B cell (primary cell): Measurements from ENCODE around the gene SALL4. TPM values are rescaled to one million over a fixed set of nuclear protein-coding genes. Genes with fewer than 3 reads are reported as not detected.
"Not testable (repeated sequence)": the region's sequence is repeated elsewhere in the genome, so short reads cannot be mapped to it uniquely, and the experiment has no call there.

Experiments
- ATAC-seq: fragments of 200-7000 bp; cut with Tn5 transposase; one replicate; pipeline ENCODE4 v1.10.0; 2021; ENCODE audit warnings: low read depth, mild to moderate bottlenecking, moderate number of reproducible peaks, moderate library complexity
- CTCF ChIA-PET: fragments of 350-600 bp; sonication (Branson Sonifier 250); formaldehyde crosslinking; loops from one replicate; lab custom pipeline; 2021; ENCODE audit warnings: antibody characterized with exemption, inconsistent platforms; lab: Charles Lee
- POLR2A ChIA-PET: fragments of 350-600 bp; sonication (Branson Sonifier 250); formaldehyde crosslinking; loops from one replicate; lab custom pipeline; 2021; ENCODE audit warnings: antibody characterized with exemption; lab: Charles Lee
- DNase-seq: peaks from one replicate; pipeline ENCODE4 v3.0.0; 2013
- H2AFZ ChIP-seq: 2 replicates; pipeline ENCODE4 v1.6.1; 2012; ENCODE audit warnings: mild to moderate bottlenecking, low read depth, low read length; ENCODE audit not compliant: insufficient read depth, poor library complexity, severe bottlenecking
- H3K27ac ChIP-seq, 2 donors: 1 replicate in 1 of 2; 2 replicates in 1 of 2; pipeline ENCODE4 v1.5.1; 2012 to 2013; ENCODE audit warnings: low read length in 2 of 2, mild to moderate bottlenecking in 2 of 2, moderate library complexity in 1 of 2
- H3K27me3 ChIP-seq, 4 experiments: fragments of 200-600 bp in 1 of 4; sonication (generic) in 1 of 4; replicated peaks in 1 of 4; 1 replicate in 2 of 4; 2 replicates in 2 of 4; pipeline versions ENCODE4 v1.6.1 to v1.7.0; 2013 to 2016; ENCODE audit warnings: low read length in 3 of 4, mild to moderate bottlenecking in 2 of 4, mixed read lengths in 1 of 4, moderate library complexity in 1 of 4; ENCODE audit not compliant: insufficient read depth in 4 of 4, control insufficient read depth in 3 of 4; ENCODE audit errors: control extremely low read depth in 1 of 4
- H3K36me3 ChIP-seq, 2 experiments: replicated peaks in 1 of 2; 1 replicate in 1 of 2; 2 replicates in 1 of 2; pipeline versions ENCODE4 v1.6.1 to v1.7.1; 2013; ENCODE audit warnings: low read length in 1 of 2; ENCODE audit not compliant: insufficient read depth in 2 of 2, control insufficient read depth in 1 of 2; ENCODE audit errors: control extremely low read depth in 1 of 2, extremely low read depth in 1 of 2
- H3K4me1 ChIP-seq, 2 donors: fragments of 200-600 bp in 1 of 2; sonication (generic) in 1 of 2; 1 replicate in 1 of 2; 2 replicates in 1 of 2; pipeline versions ENCODE4 v1.5.1 to v1.6.1; 2013 to 2017; ENCODE audit warnings: low read length in 2 of 2; ENCODE audit not compliant: control insufficient read depth in 2 of 2, insufficient read depth in 2 of 2
- H3K4me2 ChIP-seq: replicated peaks from 2 replicates; pipeline ENCODE3; 2012; ENCODE audit warnings: mild to moderate bottlenecking, low read depth, low read length; ENCODE audit not compliant: poor library complexity, severe bottlenecking
- H3K4me3 ChIP-seq, 5 experiments: fragments of 200-600 bp in 1 of 5; sonication (generic) in 1 of 5; 1 replicate in 3 of 5; 2 replicates in 2 of 5; pipeline versions ENCODE4 v1.5.1 to v1.7.0; 2011 to 2016; ENCODE audit warnings: low read length in 4 of 5, mild to moderate bottlenecking in 4 of 5, low read depth in 2 of 5, control low read depth in 1 of 5, moderate library complexity in 1 of 5; ENCODE audit not compliant: insufficient read depth in 1 of 5; ENCODE audit errors: control extremely low read depth in 1 of 5, extremely low read depth in 1 of 5
- H3K79me2 ChIP-seq: fragments of 200-600 bp; sonication (generic); one replicate; pipeline ENCODE4 v1.6.0; 2016; ENCODE audit warnings: low read length; ENCODE audit not compliant: control insufficient read depth, insufficient read depth
- H3K9ac ChIP-seq: fragments of 200-600 bp; sonication (generic); 2 replicates; pipeline ENCODE4 v1.6.1; 2017; ENCODE audit warnings: mild to moderate bottlenecking, low read length, moderate library complexity
- H3K9me3 ChIP-seq, 3 donors: one replicate each; pipeline versions ENCODE4 v1.6.1 to v1.7.1; 2013; ENCODE audit warnings: low read length in 2 of 3; ENCODE audit not compliant: control insufficient read depth in 2 of 3, insufficient read depth in 1 of 3; ENCODE audit errors: control extremely low read depth in 1 of 3
- H4K20me1 ChIP-seq: 2 replicates; pipeline ENCODE4 v1.6.0; 2012; ENCODE audit warnings: mild to moderate bottlenecking, low read length; ENCODE audit not compliant: insufficient read depth, control insufficient read depth, poor library complexity, severe bottlenecking
- H3K27ac Mint-ChIP-seq: one replicate; pipeline ENCODE4 v1.8.0; 2021; ENCODE audit warnings: mixed read lengths
- H3K27me3 Mint-ChIP-seq: one replicate; pipeline ENCODE4 v1.8.0; 2021; ENCODE audit warnings: mixed read lengths
- H3K4me1 Mint-ChIP-seq: one replicate; pipeline ENCODE4 v1.8.0; 2021; ENCODE audit warnings: mixed read lengths
- H3K4me3 Mint-ChIP-seq: one replicate; pipeline ENCODE4 v1.8.0; 2021; ENCODE audit warnings: mixed read lengths
- H3K9me3 Mint-ChIP-seq: one replicate; pipeline ENCODE4 v1.8.0; 2022; ENCODE audit warnings: mixed read lengths; ENCODE audit not compliant: insufficient read depth
- EZH2 ChIP-seq: IDR thresholded peaks from 2 replicates; pipeline ENCODE4 v1.6.1; 2012; ENCODE audit warnings: borderline replicate concordance, low read depth, mild to moderate bottlenecking, moderate library complexity, low read length; ENCODE audit not compliant: insufficient read depth, poor library complexity, severe bottlenecking
- WGBS: methylation state at CpG from one replicate; pipeline ENCODE4 v1.1.5; 2013; ENCODE audit warnings: missing lambda C conversion rate; ENCODE audit not compliant: insufficient coverage; 5-methylcytosine and 5-hydroxymethylcytosine counted together
- intact Hi-C: fragments of 100-400 bp; cut with micrococcal nuclease; formaldehyde crosslinking; loops from one replicate; pipeline ENCODE4 v1.10.0; 2022
- polyA plus RNA-seq: library from polyadenylated mRNA; depleted of rRNA; stranded (reverse); fragments of >200 nt; gene quantifications from 2 replicates; pipeline ENCODE4 v1.2.3, GENCODE V29; 2012
- total RNA-seq, 2 donors: library from RNA; stranded (reverse); fragments of 120-200 nt in 1 of 2; gene quantifications; 1 replicate in 1 of 2; 2 replicates in 1 of 2; pipeline versions ENCODE4 v1.2.3 to v1.2.4, GENCODE V29; 2013 to 2022
- TF ChIP-seq, protein P1 (sequence below): fragments of 200-600 bp; IDR thresholded peaks from one replicate; pipeline ENCODE4 v1.8.0; 2022; ENCODE audit warnings: antibody characterized with exemption, mild to moderate bottlenecking

SALL4 gene
- total and polyA plus RNA-seq, 2 donors (not counting 1 experiment from before 2014, with no cell fraction given), result 0.21 TPM; not detected in 1

DNA sequence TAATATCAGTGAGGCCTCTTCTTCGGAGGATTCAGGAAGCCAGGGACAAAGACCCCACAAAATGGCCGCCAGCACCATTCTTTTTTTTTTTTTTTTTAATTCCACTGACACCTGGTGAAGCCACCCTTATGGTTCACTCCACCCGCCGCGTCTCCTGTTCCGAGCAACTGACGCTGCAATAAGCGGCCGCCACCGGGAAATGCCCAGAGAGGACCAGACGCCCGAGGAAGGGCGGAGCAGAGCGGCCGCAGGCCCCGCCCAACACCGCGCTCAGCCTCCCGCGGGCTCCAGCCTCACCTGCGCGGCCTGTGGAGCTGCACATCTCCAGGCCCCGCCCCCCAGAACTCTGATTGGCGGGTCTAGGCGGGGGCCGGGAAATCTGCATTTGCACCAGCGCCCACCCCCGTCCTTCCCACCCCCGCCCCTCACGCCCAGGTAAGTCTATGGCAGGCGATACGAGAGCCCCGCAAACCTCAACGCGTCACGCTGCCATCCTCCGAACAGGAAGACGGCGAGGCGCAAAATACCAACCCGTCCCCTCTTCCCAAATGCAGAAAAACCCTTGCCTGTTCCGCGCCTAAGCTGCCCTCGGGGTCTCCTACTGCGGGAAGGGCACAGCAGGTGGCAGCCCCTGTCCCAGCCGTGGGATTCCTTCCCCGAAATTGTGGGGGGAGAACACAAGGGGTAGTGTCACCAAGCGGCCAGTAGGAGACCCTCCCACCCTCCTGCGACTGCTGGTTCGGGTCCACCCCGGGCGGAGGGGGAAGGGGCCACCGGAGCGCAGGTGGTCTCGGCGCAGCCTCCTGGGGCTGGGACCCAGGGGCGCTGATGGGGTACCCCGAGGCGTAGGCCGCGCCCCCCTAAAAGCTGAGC is 35.1 kb downstream of the SALL4 start:
- H3K27ac ChIP-seq, result no peak overlapping the region
- TF ChIP-seq, protein P1, sequence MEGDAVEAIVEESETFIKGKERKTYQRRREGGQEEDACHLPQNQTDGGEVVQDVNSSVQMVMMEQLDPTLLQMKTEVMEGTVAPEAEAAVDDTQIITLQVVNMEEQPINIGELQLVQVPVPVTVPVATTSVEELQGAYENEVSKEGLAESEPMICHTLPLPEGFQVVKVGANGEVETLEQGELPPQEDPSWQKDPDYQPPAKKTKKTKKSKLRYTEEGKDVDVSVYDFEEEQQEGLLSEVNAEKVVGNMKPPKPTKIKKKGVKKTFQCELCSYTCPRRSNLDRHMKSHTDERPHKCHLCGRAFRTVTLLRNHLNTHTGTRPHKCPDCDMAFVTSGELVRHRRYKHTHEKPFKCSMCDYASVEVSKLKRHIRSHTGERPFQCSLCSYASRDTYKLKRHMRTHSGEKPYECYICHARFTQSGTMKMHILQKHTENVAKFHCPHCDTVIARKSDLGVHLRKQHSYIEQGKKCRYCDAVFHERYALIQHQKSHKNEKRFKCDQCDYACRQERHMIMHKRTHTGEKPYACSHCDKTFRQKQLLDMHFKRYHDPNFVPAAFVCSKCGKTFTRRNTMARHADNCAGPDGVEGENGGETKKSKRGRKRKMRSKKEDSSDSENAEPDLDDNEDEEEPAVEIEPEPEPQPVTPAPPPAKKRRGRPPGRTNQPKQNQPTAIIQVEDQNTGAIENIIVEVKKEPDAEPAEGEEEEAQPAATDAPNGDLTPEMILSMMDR, result no peak
- no peak for TF ChIP-seq EZH2
- H3K4me1 ChIP-seq, result peaks cover 6 to 7% of the 10 kb centered on the region in 2 donors
- POLR2A ChIA-PET, result no interaction called here
- CTCF ChIA-PET, result interaction anchor here (0.6 kb wide), 1 partner anchor 376 kb away, joined by 3 read pairs; no protein-coding TSS in a partner anchor
- H2AFZ ChIP-seq, result peak overlapping the region; percentile 62
- peak; percentile 63 for ATAC-seq
- H3K27me3 ChIP-seq, result peaks cover 0 to 27% (median 8%) of the 10 kb centered on the region in 4 experiments
- Mint-ChIP-seq H3K9me3 (no peaks in the 10 kb centered on the region), H3K27me3 (peaks cover 45% of the 10 kb centered on the region), H3K4me3 (peak overlapping the region; percentile 75), H3K4me1 (peaks cover 12% of the 10 kb centered on the region), H3K27ac (no peak overlapping the region)
- peak overlapping the region; percentile 80 for H3K4me2 ChIP-seq
- no peaks in the 10 kb centered on the region for H3K9me3 ChIP-seq
- intact Hi-C loops, result no loop called here
- no peaks in the 10 kb centered on the region for H3K79me2 ChIP-seq
- DNase-seq, result peak; percentile 37
- no peaks in the 10 kb centered on the region for H4K20me1 ChIP-seq
- H3K36me3 ChIP-seq, result no peaks in the 10 kb centered on the region
- 2% methylated on average over 49 of the region's 61 CpGs for WGBS
- H3K4me3 ChIP-seq, result peak overlapping the region in 4 of 5 experiments; percentile 13 to 50 (median 38)
- peak overlapping the region; percentile 61 for H3K9ac ChIP-seq

- H3K9me3 Mint-ChIP-seq, H3K36me3 ChIP-seq, H3K4me1 ChIP-seq, H3K4me3 Mint-ChIP-seq, H3K27ac Mint-ChIP-seq, intact Hi-C loops, POLR2A ChIA-PET, H3K79me2 ChIP-seq, H3K9me3 ChIP-seq, H3K4me2 ChIP-seq, H3K9ac ChIP-seq, CTCF ChIA-PET, ATAC-seq, H3K4me3 ChIP-seq, H3K27ac ChIP-seq, H4K20me1 ChIP-seq, DNase-seq, H2AFZ ChIP-seq: not testable (repeated sequence)
- H3K27me3 ChIP-seq, result peaks cover 0 to 27% (median 8%) of the 10 kb centered on the region in 4 experiments
- WGBS, result 100% methylated on average over 10 of the region's 10 CpGs
- H3K4me1 Mint-ChIP-seq, result peaks cover 12% of the 10 kb centered on the region
- peaks cover 41% of the 10 kb centered on the region for H3K27me3 Mint-ChIP-seq
These were observed 36.9 kb downstream of the SALL4 start for GRCh38 chr20:51765381-51765780.
